GM18861 (cell line): ENCODE data around the gene C11orf86.

Source experiments
- ATAC-seq: cut with Tn5 transposase; IDR thresholded peaks from one replicate; pipeline ENCODE4 v1.9.1; 2021; ENCODE audit not compliant: unreplicated experiment

The C11orf86 gene

DNA sequence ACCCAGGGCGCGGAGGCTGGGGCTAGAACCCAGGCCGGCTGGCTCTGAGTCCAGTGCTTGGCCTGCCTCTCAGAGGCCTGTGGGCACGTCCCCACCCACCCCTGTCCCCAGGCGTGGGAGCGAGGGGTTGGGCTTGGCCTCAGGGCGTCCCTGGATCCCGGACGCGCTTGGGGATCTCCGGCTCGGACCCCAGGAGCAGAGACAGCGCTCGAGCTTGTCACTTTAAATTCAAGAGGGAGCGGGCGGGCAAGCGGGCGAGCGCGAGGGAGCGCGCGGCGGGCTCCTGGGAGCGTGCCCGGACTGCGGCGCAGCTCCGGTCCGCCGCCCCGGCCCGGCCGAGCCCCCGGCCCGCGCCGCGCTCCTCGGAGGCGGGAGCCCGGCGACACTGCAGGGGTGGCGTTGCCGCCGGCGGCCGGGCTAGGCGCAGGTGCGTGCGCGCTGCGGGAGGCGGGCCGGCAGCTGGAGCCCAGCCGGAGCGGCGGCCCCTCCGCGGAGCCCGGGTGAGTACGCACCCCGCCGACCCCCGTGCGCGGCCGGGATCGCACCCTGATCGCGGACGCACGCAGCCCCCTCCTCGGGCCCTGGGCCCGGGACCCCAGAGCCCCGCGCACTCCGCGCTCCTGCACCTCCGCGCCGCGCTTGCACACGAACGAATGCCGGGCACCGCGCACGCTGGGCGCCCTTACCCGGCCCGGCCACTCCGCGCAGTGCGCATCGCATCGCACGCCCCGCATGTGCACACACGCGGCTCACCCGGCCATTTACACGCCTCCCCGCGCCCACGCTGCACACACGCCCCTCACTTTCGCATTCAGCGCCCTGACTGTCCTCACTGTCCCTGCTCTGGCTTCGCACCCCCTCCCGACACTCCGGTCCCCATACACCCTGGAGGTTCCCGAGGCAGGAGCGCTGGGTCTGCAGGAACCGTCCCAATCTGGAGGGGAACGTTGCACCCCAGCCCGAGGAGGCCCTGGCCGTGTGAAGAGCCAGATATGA, 48.2 kb downstream of the C11orf86 start, which contains the start of gene SYT12:
Gene SYT12, plus strand, starts transcription at position 174 of the 996 bp plus-strand sequence. CDS start 7,011 bp downstream, outside the sequence.
- ATAC-seq, result no peak

- ATAC-seq, result no peak
Measured at GRCh38 chr11:67023957-67024353, 48.9 kb downstream of the C11orf86 start.

- no peak for ATAC-seq
Measured at GRCh38 chr11:67024410-67024809, 49.3 kb downstream of the C11orf86 start.

DNA sequence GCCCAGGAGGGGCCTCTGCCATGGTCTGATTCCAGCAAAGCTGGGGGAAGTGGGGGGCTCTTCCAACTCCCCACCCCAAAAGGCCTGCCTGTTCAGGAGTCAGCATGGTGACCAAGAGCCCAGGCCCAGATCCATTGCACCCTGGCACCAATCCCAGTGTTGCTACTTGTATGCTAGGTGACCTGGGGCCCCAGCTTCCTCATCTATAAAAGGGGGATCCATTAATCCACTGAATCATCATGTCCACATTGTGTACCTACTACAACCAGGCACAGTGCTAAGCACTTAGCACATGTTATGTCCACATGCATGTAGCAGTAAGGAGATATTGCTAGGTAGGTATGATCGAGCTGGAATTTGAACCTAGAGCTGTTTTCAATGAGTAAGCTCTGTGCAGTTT, 49.9 kb downstream of the C11orf86 start:
- ATAC-seq, result no peak

GRCh38 chr11:67025750-67026149, 50.6 kb downstream of the C11orf86 start:
- ATAC-seq, result no peak
